ENCODE results near the gene AGO3. TPM values are rescaled to one million over a fixed set of nuclear protein-coding genes. Genes with fewer than 3 reads are reported as not detected.

AGO3 gene
- total and polyA plus RNA-seq, 2 of the 13 experiments (the other 11 are each of a cell fraction or from before 2014, with no cell fraction given): 21.2 to 27.1 TPM

- TF ChIP-seq, protein P1, sequence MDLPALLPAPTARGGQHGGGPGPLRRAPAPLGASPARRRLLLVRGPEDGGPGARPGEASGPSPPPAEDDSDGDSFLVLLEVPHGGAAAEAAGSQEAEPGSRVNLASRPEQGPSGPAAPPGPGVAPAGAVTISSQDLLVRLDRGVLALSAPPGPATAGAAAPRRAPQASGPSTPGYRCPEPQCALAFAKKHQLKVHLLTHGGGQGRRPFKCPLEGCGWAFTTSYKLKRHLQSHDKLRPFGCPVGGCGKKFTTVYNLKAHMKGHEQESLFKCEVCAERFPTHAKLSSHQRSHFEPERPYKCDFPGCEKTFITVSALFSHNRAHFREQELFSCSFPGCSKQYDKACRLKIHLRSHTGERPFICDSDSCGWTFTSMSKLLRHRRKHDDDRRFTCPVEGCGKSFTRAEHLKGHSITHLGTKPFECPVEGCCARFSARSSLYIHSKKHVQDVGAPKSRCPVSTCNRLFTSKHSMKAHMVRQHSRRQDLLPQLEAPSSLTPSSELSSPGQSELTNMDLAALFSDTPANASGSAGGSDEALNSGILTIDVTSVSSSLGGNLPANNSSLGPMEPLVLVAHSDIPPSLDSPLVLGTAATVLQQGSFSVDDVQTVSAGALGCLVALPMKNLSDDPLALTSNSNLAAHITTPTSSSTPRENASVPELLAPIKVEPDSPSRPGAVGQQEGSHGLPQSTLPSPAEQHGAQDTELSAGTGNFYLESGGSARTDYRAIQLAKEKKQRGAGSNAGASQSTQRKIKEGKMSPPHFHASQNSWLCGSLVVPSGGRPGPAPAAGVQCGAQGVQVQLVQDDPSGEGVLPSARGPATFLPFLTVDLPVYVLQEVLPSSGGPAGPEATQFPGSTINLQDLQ (CRISPR knock-in tag; IDR thresholded peaks at IDR 0.05): no peak
- TF ChIP-seq ZNF17 (CRISPR knock-in tag; IDR thresholded peaks at IDR 0.05): no peak
- TF ChIP-seq, protein P2, sequence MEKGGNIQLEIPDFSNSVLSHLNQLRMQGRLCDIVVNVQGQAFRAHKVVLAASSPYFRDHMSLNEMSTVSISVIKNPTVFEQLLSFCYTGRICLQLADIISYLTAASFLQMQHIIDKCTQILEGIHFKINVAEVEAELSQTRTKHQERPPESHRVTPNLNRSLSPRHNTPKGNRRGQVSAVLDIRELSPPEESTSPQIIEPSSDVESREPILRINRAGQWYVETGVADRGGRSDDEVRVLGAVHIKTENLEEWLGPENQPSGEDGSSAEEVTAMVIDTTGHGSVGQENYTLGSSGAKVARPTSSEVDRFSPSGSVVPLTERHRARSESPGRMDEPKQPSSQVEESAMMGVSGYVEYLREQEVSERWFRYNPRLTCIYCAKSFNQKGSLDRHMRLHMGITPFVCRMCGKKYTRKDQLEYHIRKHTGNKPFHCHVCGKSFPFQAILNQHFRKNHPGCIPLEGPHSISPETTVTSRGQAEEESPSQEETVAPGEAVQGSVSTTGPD (CRISPR knock-in tag; IDR thresholded peaks at IDR 0.05): no peak
- TF ChIP-seq MXD3 (CRISPR knock-in tag; IDR thresholded peaks at IDR 0.05): no peak
- TF ChIP-seq SP1 (IDR thresholded peaks at IDR 0.05): no peak
- 0 out of 2 replicates have a peak, but pooled peaks have one; percentile 17 for TF ChIP-seq SP1 (CRISPR knock-in tag; IDR thresholded peaks at IDR 0.05)
- no peak for TF ChIP-seq TSC22D2 (CRISPR knock-in tag; IDR thresholded peaks at IDR 0.05; ENCODE audit: borderline replicate concordance)
- TF ChIP-seq TBP (CRISPR knock-in tag; IDR thresholded peaks at IDR 0.05): no peak
- no peak for TF ChIP-seq TRIM24 (CRISPR knock-in tag; IDR thresholded peaks at IDR 0.05)
- TF ChIP-seq ZNF616 (CRISPR knock-in tag; IDR thresholded peaks at IDR 0.05; ENCODE audit: low read depth): no peak
- peak; percentile 37; the same call in 1 of the 2 replicates for TF ChIP-seq SP5 (CRISPR knock-in tag; IDR thresholded peaks at IDR 0.05; ENCODE audit: borderline replicate concordance, low read depth)
- TF ChIP-seq FOXK2 (IDR thresholded peaks at IDR 0.05): no peak
- TF ChIP-seq NFATC3 (CRISPR knock-in tag; IDR thresholded peaks at IDR 0.05): no peak
- peak; percentile 19; the same call in 1 of the 2 replicates for TF ChIP-seq GABPB1 (CRISPR knock-in tag; IDR thresholded peaks at IDR 0.05)
- TF ChIP-seq, protein P3, sequence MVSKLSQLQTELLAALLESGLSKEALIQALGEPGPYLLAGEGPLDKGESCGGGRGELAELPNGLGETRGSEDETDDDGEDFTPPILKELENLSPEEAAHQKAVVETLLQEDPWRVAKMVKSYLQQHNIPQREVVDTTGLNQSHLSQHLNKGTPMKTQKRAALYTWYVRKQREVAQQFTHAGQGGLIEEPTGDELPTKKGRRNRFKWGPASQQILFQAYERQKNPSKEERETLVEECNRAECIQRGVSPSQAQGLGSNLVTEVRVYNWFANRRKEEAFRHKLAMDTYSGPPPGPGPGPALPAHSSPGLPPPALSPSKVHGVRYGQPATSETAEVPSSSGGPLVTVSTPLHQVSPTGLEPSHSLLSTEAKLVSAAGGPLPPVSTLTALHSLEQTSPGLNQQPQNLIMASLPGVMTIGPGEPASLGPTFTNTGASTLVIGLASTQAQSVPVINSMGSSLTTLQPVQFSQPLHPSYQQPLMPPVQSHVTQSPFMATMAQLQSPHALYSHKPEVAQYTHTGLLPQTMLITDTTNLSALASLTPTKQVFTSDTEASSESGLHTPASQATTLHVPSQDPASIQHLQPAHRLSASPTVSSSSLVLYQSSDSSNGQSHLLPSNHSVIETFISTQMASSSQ (IDR thresholded peaks at IDR 0.05; ENCODE audit: low read depth): no peak
- TF ChIP-seq, protein P3 (CRISPR knock-in tag; IDR thresholded peaks at IDR 0.05; ENCODE audit: borderline replicate concordance): no peak
- TF ChIP-seq, protein P4, sequence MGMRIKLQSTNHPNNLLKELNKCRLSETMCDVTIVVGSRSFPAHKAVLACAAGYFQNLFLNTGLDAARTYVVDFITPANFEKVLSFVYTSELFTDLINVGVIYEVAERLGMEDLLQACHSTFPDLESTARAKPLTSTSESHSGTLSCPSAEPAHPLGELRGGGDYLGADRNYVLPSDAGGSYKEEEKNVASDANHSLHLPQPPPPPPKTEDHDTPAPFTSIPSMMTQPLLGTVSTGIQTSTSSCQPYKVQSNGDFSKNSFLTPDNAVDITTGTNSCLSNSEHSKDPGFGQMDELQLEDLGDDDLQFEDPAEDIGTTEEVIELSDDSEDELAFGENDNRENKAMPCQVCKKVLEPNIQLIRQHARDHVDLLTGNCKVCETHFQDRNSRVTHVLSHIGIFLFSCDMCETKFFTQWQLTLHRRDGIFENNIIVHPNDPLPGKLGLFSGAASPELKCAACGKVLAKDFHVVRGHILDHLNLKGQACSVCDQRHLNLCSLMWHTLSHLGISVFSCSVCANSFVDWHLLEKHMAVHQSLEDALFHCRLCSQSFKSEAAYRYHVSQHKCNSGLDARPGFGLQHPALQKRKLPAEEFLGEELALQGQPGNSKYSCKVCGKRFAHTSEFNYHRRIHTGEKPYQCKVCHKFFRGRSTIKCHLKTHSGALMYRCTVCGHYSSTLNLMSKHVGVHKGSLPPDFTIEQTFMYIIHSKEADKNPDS (CRISPR knock-in tag; IDR thresholded peaks at IDR 0.05): no peak
- TF ChIP-seq, protein P5, sequence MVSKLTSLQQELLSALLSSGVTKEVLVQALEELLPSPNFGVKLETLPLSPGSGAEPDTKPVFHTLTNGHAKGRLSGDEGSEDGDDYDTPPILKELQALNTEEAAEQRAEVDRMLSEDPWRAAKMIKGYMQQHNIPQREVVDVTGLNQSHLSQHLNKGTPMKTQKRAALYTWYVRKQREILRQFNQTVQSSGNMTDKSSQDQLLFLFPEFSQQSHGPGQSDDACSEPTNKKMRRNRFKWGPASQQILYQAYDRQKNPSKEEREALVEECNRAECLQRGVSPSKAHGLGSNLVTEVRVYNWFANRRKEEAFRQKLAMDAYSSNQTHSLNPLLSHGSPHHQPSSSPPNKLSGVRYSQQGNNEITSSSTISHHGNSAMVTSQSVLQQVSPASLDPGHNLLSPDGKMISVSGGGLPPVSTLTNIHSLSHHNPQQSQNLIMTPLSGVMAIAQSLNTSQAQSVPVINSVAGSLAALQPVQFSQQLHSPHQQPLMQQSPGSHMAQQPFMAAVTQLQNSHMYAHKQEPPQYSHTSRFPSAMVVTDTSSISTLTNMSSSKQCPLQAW (CRISPR knock-in tag; IDR thresholded peaks at IDR 0.05): peak; percentile 39; the same call in 1 of the 2 replicates
- no peak for TF ChIP-seq RFXAP (CRISPR knock-in tag; IDR thresholded peaks at IDR 0.05; ENCODE audit: borderline replicate concordance)
Measured at GRCh38 chr1:35883635-35884101, 47.2 kb upstream of the AGO3 start (continued).
